SIG-M5 (cell line): Measurements from ENCODE around the gene OR6S1.

Experiments used
- DNase-seq: peaks from one replicate; lab custom pipeline; 2025; lab: John Stamatoyannopoulos, UW

OR6S1 gene

GRCh38 chr14:20641591-20641990 is at the start of gene OR6S1:
OR6S1 (minus strand) TSS chr14:20641691; CDS start chr14:20641691, 0 bp downstream.
- DNase-seq, result no peak

GRCh38 chr14:20690848-20691640 is 49.6 kb upstream of the OR6S1 start:
- DNase-seq, result peak; percentile 12

- DNase-seq, result no peak
Observed at GRCh38 chr14:20688167-20688839, 46.8 kb upstream of the OR6S1 start, which contains the start of gene ANG. ANG (plus strand) TSS chr14:20688764; CDS start chr14:20693565, 4,801 bp downstream.

GRCh38 chr14:20687362-20688166 is 46.1 kb upstream of the OR6S1 start:
- no peak for DNase-seq

- DNase-seq, result no peak
Observed at GRCh38 chr14:20686386-20687143, 45.1 kb upstream of the OR6S1 start.

- no peak for DNase-seq
Observed at GRCh38 chr14:20684662-20685456, 43.4 kb upstream of the OR6S1 start.

GRCh38 chr14:20683891-20684661 is 42.6 kb upstream of the OR6S1 start, which contains the start of gene RNASE4:
RNASE4 (plus strand) TSS chr14:20684560; CDS start chr14:20699372, 14,812 bp downstream.
- DNase-seq, result no peak

- DNase-seq, result peak; percentile 13
Observed at GRCh38 chr14:20683125-20683890, 41.8 kb upstream of the OR6S1 start.

GRCh38 chr14:20682435-20683124 is 41.1 kb upstream of the OR6S1 start:
- DNase-seq, result peak; percentile 20

GRCh38 chr14:20682127-20682434 is 40.6 kb upstream of the OR6S1 start:
- no peak for DNase-seq

GRCh38 chr14:20681348-20682126 is 40.0 kb upstream of the OR6S1 start:
- DNase-seq, result peak; percentile 18

GRCh38 chr14:20680843-20681347 is 39.4 kb upstream of the OR6S1 start:
- no peak for DNase-seq

GRCh38 chr14:20680363-20680762 is 38.9 kb upstream of the OR6S1 start:
- no peak for DNase-seq

GRCh38 chr14:20679907-20680306 is 38.4 kb upstream of the OR6S1 start:
- no peak for DNase-seq

GRCh38 chr14:20676072-20676471 is 34.6 kb upstream of the OR6S1 start:
- DNase-seq, result no peak

GRCh38 chr14:20675669-20676068 is 34.2 kb upstream of the OR6S1 start:
- DNase-seq, result no peak

- no peak for DNase-seq
Observed at GRCh38 chr14:20671597-20672283, 30.2 kb upstream of the OR6S1 start.
